Gastrocnemius medialis (tissue), 4 donors: ENCODE measurements around the gene SLC5A10. TPM values are rescaled to one million over a fixed set of nuclear protein-coding genes. Genes with fewer than 3 reads are reported as not detected.

ENCODE experiments used
- ATAC-seq, 2 donors: fragments of 150-250 bp; one replicate each; pipeline ENCODE4 v1.9.1; 2016
- DNase-seq, 2 donors: peaks; one replicate each; pipeline ENCODE4 v3.0.0-alpha.2; 2019
- H3K27ac ChIP-seq, 4 donors: fragments of 200-600 bp; sonication (generic); 1 replicate in 1 of 4; 2 replicates in 3 of 4; pipeline ENCODE4 v1.5.1; 2016 to 2018; ENCODE audit warnings: mild to moderate bottlenecking in 2 of 4, moderate library complexity in 1 of 4
- H3K27me3 ChIP-seq, 3 donors: fragments of 200-600 bp; sonication (generic) in 2 of 3; 1 replicate in 1 of 3; 2 replicates in 2 of 3; pipeline versions ENCODE4 v1.5.1 to v1.6.0; 2016 to 2019; ENCODE audit warnings: mild to moderate bottlenecking in 1 of 3, moderate library complexity in 1 of 3
- H3K36me3 ChIP-seq, 2 donors: fragments of 200-600 bp; sonication (generic) in 1 of 2; one replicate each; pipeline ENCODE4 v1.5.1; 2017 to 2018
- H3K4me1 ChIP-seq, 2 donors: fragments of 200-600 bp; sonication (generic) in 1 of 2; one replicate each; pipeline ENCODE4 v1.5.1; 2016 to 2017; ENCODE audit warnings: mild to moderate bottlenecking in 2 of 2
- H3K4me3 ChIP-seq, 4 donors: fragments of 200-600 bp; sonication (generic) in 3 of 4; 1 replicate in 1 of 4; 2 replicates in 3 of 4; pipeline ENCODE4 v1.5.1; 2016 to 2019; ENCODE audit warnings: mild to moderate bottlenecking in 2 of 4
- H3K9me3 ChIP-seq, 3 donors: fragments of 200-600 bp; sonication (generic) in 2 of 3; 1 replicate in 1 of 3; 2 replicates in 2 of 3; pipeline ENCODE4 v1.5.1; 2016 to 2019
- CTCF ChIP-seq, 5 experiments: fragments of 450-650 bp in 3 of 5; fragments of 200-600 bp in 2 of 5; sonication (generic) in 2 of 5; IDR thresholded peaks in 4 of 5; conservative IDR thresholded peaks in 1 of 5; 1 replicate in 4 of 5; 2 replicates in 1 of 5; pipeline ENCODE4 v1.5.1; 2016 to 2019; ENCODE audit warnings: antibody characterized with exemption in 5 of 5, mild to moderate bottlenecking in 3 of 5, moderate library complexity in 3 of 5
- POLR2A ChIP-seq, 2 donors: fragments of 450-650 bp; IDR thresholded peaks; one replicate each; pipeline ENCODE4 v1.6.1; 2017; ENCODE audit warnings: antibody characterized with exemption in 2 of 2, mild to moderate bottlenecking in 2 of 2, moderate library complexity in 2 of 2
- in situ Hi-C, 4 donors: fragments of 200-750 bp; cut with MboI; loops; one replicate each; pipeline versions ENCODE4 v1.15.0 to v1.8.0; 2017; ENCODE audit warnings: low sequenced_read_pairs in 4 of 4
- intact Hi-C: fragments of 100-400 bp; cut with DNase I; formaldehyde crosslinking; loops from one replicate; pipeline ENCODE4 v1.15.1; 2023; ENCODE audit warnings: low total_unique reads
- total RNA-seq, 4 donors: library from RNA; depleted of rRNA; stranded (reverse); fragments of >200 nt; gene quantifications; one replicate each; pipeline versions ENCODE4 v1.1.0 to v1.2.3, GENCODE V29; 2016

Gene SLC5A10
- total RNA-seq, 4 donors from 2014 or later, result not detected

GRCh38 chr17:18968945-18969887, 17.3 kb downstream of the SLC5A10 start:
- H3K36me3 ChIP-seq, result no peaks in the 10 kb centered on the region
- ATAC-seq, result no peak
- H3K27ac ChIP-seq, result no peak overlapping the region
- in situ Hi-C loops, result loop anchor here in 1 of 4 donors (10.0 kb wide), 1 partner anchor 46 kb away; no protein-coding TSS in a partner anchor
- no peak for DNase-seq
- intact Hi-C loops, result loop anchor here (5.0 kb wide), 1 partner anchor 53 kb away; no protein-coding TSS in a partner anchor
- peaks cover 8 to 13% of the 10 kb centered on the region in 2 donors for H3K4me1 ChIP-seq
- H3K27me3 ChIP-seq, result no peaks in the 10 kb centered on the region
- TF ChIP-seq CTCF (IDR thresholded peaks at IDR 0.05 in 4 of 5, conservative IDR thresholded peaks at IDR 0.05 in 1 of 5) (no peak), POLR2A (IDR thresholded peaks at IDR 0.05) (no peak)
- no peak overlapping the region for H3K4me3 ChIP-seq
- no peaks in the 10 kb centered on the region for H3K9me3 ChIP-seq

GRCh38 chr17:18970582-18971480, 18.9 kb downstream of the SLC5A10 start:
- H3K27me3 ChIP-seq, result no peaks in the 10 kb centered on the region
- in situ Hi-C loops (no loop called here), intact Hi-C loops (no loop called here)
- H3K4me1 ChIP-seq, result peaks cover 8 to 13% of the 10 kb centered on the region in 2 donors
- H3K9me3 ChIP-seq, result no peaks in the 10 kb centered on the region
- ATAC-seq (no peak), DNase-seq (no peak)
- H3K27ac ChIP-seq, result no peak overlapping the region
- TF ChIP-seq POLR2A (IDR thresholded peaks at IDR 0.05) (no peak), CTCF (IDR thresholded peaks at IDR 0.05 in 4 of 5, conservative IDR thresholded peaks at IDR 0.05 in 1 of 5) (no peak)
- H3K36me3 ChIP-seq, result no peaks in the 10 kb centered on the region
- H3K4me3 ChIP-seq, result no peak overlapping the region

GRCh38 chr17:18971801-18972200, 19.8 kb downstream of the SLC5A10 start:
- intact Hi-C loops (no loop called here), in situ Hi-C loops (no loop called here)
- ATAC-seq (no peak), DNase-seq (no peak)
- no peaks in the 10 kb centered on the region for H3K9me3 ChIP-seq
- peaks cover 8 to 13% of the 10 kb centered on the region in 2 donors for H3K4me1 ChIP-seq
- no peaks in the 10 kb centered on the region for H3K27me3 ChIP-seq
- no peaks in the 10 kb centered on the region for H3K36me3 ChIP-seq
- TF ChIP-seq POLR2A (IDR thresholded peaks at IDR 0.05) (no peak), CTCF (IDR thresholded peaks at IDR 0.05 in 4 of 5, conservative IDR thresholded peaks at IDR 0.05 in 1 of 5) (no peak)
- H3K4me3 ChIP-seq, result no peak overlapping the region
- H3K27ac ChIP-seq, result no peak overlapping the region

GRCh38 chr17:18974407-18975149, 22.6 kb downstream of the SLC5A10 start:
- in situ Hi-C loops, result no loop called here
- DNase-seq, result no peak
- no peaks in the 10 kb centered on the region for H3K27me3 ChIP-seq
- H3K4me3 ChIP-seq, result no peak overlapping the region
- H3K4me1 ChIP-seq, result no peaks in the 10 kb centered on the region
- no peak for TF ChIP-seq POLR2A (IDR thresholded peaks at IDR 0.05)
- TF ChIP-seq CTCF (IDR thresholded peaks at IDR 0.05 in 4 of 5, conservative IDR thresholded peaks at IDR 0.05 in 1 of 5), result no peak
- no peak for ATAC-seq
- H3K36me3 ChIP-seq, result no peaks in the 10 kb centered on the region
- intact Hi-C loops, result no loop called here
- no peak overlapping the region for H3K27ac ChIP-seq
- no peaks in the 10 kb centered on the region for H3K9me3 ChIP-seq
